NCI-H460 (cell line): Measurements from ENCODE around the gene LRPPRC. TPM values are rescaled to one million over a fixed set of nuclear protein-coding genes. Genes with fewer than 3 reads are reported as not detected.
"Not testable (repeated sequence)": the region's sequence is repeated elsewhere in the genome, so short reads cannot be mapped to it uniquely, and the experiment has no call there.

Source experiments
- DNase-seq: peaks from one replicate; pipeline ENCODE4 v3.0.0-alpha.2; 2016; ENCODE audit warnings: low read depth; ENCODE audit errors: extremely low read depth
- polyA plus RNA-seq: library from polyadenylated mRNA; depleted of rRNA; stranded (reverse); fragments of >200 nt; gene quantifications from 2 replicates; pipeline ENCODE4 v1.2.3, GENCODE V29; 2014; cell fraction: nucleus; rRNA removed
- total RNA-seq: library from RNA; depleted of rRNA; stranded (reverse); fragments of >200 nt; shearing (Covaris generic); gene quantifications from 2 replicates; pipeline ENCODE4 v1.2.3, GENCODE V29; 2014; rRNA removed

LRPPRC gene
- total RNA-seq: 137 and 150 TPM in 2 replicates
- polyA plus RNA-seq: 125 and 184 TPM in 2 replicates

DNA sequence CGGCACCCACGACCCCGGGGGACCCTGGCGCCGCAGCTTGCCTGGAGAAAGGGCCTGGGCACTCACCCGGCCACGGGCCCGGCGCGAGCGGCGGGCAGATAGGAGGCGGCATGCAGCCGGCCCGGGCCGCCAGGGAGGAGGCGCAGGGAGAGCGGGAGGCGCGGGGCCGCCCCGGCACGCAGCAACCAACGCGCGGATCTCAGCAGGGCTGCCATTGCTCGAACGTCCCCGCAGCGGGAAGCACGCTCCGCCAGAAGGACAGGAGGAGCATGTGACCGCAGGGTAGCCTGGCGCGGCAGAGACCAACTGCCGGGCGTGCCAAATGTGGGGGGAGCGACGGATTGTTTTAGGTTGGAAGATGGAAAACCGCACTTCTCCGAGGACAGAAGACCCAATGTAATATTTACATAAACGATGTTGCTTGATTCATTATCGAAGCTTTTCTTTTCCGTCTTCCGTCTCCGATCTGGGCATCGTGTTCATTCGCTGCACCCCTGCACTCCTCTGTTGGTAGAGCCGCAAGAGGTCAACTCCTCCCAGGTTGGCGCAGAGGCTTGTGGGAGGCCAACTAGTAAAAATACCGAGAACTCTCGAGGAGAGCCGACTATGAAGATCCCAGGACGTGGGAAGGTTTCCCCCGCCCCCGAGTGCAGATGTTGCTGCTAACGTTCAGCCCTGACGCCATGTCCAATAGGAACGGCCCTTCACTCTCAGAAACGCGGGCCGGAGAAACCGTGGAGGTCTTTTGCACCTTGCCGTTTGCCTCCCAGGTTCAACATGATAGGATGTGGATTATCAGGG lies at the start of gene LRPPRC:
LRPPRC (minus strand) TSS at position 257 of the 801 bp plus-strand sequence; CDS start at position 215, 42 bp downstream.
- DNase-seq: peak; percentile 96

DNA sequence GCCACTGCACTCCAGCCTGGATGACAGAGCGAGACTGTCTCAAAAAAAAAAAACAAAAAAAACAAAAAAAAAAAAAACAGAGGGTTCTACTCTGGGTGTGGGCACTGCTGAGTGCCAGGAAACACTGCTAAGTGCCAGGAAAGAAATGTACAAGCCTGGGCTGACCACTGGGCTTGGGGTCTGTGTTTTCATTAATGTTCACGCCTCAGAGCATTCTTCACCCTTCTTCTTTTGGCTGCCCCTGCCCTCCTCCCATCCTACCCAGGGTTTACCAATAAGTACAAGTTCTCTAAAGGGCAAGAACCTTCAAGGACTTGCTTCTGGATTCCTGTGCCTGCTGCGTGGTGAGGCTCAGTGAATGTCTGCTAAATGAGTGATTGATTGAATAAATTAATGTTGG lies 49.3 kb upstream of the LRPPRC start:
- no peak for DNase-seq

DNA sequence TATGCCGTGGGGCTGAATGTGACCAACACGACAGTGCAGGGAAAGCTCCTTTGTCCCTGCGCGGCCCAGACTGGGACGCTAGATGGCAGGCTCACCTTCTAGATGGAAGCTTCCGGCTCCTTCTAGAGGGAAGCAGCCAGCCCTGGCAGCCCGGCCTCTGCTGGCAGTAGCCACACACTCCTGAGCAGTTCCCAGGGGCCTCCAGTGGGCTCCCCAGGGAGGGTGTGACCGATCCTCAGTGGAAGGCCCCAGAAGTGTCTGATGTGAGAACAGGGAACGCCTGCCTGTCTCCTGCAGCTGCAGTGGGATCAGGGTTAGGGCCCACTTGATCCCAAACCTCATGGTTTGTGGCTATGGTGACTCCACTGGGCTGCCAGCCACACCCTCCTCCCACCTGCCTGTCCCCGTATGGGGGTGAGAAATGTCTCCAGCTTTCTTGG lies 48.5 kb upstream of the LRPPRC start:
- DNase-seq: peak; percentile 85

DNA sequence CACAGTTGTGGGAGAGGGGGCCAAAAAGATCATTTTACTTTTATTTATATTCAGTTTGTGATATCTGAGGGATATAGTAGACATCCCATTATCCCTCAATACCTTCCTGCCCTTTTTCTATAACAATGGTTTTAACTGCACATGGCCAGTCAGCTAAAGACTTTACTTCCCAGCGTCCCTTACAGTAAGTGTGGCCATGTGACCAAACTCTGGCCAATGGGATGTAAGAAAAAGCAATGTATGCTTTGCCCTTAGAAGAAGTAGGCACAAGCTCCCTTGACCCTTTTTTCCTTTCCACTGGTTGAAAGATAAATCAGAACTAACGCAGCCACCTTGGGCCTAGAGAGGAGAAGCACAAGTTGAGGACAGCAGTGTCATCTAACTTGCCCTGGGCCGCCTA lies 44.6 kb upstream of the LRPPRC start:
- no peak for DNase-seq

DNA sequence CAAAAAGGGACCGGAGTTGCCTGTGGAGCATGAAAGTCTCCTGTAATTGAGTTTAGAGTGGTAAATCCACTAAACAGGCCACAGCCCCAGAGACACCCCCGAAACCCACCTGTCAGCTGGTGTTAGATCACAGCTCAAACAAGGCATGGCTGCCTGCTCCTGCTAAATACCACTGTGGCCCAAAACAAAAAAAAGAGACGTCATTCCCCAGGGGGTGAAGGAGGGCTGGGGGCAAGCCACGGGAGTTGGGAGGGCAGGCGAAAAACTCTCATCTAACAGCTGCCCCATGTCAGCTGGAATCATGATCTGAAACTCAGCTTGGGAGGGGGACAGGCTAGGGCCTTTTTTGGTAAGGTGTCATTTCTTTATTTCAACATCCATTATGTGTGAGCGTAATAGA lies 42.5 kb upstream of the LRPPRC start:
- DNase-seq: no peak

DNA sequence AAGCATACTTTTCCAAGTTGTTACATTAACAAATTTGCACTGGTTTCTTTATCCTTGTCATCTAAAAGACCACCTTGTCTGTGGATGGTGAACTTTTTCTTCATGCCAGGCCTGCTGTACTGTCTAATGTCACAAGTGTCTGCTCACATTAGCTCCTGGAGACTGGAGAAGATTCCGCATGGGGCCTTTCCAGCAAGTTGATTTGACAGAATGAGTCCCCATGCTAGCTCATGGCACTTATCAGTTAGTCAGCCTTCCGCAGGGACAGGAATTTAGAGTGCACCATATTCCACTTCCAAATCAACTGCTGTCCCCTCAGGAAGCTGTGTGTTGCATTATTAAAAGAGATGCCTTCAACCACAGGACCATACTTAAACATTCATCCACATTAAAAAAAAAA lies 41.4 kb upstream of the LRPPRC start:
- DNase-seq: no peak

DNA sequence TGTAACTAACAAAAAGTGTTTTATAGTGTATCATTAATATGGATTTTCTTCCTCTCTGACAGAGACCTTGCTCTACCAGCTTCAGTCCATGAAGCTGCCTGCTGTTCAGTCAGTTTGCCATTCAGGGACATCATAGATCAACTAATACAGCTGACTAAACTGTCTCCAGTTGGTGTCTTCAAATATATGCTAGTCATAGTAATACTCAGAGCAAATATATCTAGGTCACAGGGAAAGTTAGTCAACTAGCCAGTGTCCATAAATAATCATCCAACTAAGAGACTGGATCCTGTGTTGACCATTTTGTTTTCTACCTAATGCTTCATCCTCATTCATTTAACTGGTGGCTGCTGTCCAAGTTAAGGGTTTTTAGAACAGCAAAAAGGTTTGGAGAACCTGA lies 38.2 kb upstream of the LRPPRC start:
- no peak for DNase-seq

DNA sequence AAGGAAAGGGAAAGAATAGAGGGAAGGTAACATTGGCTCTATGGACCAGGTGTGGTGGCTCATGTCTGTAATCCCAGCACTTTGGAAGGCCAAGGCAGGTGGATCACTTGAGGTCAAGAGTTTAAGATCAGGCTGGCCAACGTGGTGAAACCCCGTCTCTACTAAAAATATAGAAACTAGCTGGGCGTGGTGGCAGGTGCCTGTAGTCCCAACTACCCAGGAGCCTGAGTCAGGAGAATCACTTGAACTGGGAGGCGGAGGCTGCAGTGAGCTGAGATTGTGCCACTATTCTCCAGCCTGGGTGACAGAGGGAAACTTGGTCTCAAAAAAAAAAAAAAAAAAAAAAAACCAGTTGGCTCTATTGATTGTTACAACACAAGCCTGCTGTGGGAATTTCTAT lies 31.3 kb upstream of the LRPPRC start:
- not testable (repeated sequence) for DNase-seq

DNA sequence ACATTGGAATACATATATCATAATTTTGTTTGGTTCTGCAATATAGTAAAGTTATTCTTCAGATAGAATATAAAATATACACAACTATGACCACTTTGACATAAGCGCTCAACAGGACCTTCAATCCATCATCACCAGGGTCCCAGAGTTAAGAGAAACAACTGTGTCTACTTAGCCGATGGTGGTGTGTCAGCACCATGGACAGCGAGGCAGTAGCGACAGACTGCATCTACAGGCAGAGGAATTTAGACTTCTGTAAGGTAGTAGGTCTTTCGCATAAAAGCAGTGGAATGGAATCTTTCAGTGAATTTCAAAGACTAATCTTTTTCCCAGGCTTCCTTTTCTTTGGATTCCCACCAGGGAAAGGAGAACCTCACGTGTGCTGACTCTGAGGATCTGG lies 20.5 kb upstream of the LRPPRC start:
- DNase-seq: peak; percentile 61

DNA sequence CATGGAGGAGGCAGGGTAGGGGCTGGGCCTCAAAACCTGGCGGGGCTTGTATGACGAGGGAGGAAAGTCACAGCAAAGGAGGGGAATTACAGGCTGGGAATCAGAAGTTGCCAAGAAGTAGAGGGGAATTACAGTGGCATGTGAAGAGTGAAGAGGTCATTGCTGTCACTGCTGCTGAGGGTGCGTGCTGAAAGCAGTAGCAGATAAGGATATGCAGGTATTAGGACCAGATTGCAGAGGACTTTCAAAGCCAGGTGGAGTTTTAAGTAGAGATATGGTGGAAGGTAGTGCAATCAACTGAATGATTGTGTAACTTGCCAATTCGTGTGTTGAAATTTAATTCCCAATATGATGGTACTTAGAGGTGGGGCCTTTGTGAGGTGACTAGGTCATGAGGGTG lies 19.4 kb upstream of the LRPPRC start:
- DNase-seq: no peak

DNA sequence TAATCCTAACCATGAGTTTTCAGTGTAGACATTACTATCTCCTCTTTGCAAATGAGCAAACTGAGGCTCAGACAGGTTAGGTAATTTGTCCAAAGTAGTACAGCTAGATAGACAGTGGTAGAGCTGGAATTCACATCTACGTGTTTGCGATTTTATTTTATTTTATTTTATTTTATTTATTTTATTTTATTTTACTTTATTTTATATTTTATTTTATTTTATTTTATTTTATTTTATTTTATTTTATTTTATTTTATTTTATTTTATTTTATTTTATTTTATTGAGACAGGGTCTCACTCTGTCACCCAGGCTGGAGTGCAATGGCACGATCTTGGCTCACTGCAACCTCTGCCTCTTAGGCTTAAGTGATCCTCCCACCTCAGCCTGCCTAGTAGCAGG lies 17.4 kb upstream of the LRPPRC start:
- not testable (repeated sequence) for DNase-seq

DNA sequence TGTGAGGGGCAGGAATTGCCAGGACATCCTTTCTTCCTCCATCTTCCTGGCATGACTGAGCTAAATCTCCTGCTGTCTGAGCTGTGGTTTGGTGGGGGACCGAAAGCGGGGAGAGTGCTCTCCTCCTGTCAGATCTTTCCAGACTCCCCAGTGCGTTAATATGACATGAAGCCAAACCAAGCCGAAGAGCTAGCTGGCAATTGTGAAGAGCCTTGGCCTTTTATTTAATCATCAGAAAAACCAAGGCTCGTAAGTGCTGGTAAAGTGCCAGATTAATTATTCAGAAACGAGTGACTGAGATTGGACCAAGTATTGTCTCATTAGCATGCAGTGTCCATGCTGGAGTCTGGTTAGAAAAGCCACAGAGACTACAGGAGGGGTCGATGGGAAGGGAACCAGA lies 14.5 kb upstream of the LRPPRC start:
- DNase-seq: no peak

DNA sequence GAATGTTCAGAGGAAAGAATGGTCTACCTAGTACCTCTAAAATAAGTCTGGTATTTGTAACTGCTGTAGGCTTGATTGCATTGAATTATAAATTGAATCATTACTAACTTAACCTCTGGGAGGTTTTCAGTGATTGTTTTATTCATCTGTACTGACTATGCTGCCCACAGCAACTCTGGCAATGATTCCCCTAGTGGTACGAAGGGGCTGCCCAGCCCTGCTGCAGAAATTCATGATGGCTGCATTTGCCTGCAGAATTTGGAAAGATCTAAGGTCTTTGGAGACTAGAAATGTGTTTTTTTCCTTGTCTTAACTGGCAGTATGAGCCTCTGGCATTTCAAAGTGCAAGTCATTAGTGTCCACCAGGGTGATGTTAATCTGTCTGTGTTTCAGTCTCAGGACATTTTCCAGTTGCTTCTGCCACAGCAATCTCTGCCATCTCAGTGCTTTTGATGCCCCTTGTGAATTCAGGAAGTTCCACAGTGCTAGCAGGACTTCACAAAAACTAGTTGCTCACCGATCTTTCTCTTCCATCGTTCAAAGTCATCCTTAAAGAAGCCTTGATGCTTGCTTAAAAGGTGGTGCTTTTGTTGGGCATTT lies 13.4 kb upstream of the LRPPRC start:
- DNase-seq: no peak

DNA sequence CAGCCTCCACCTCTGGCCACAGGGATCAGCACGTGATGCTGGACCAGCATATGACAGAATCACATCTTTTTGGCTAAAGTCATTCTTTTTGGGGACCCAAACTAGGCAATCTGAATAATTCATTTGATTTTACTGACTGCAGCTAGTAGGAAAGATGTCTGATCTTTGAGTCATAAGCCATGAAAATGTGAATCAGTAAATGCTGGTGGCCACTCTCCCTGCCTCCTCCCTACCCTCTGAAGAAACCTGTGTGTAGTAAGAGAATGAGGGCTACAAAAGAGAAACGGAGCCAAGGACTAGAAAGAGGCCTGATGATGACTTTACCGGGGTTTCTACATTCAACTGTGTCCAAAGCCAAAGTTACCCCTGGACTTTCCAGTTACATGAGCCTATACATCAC lies 10.1 kb upstream of the LRPPRC start:
- DNase-seq: no peak

DNA sequence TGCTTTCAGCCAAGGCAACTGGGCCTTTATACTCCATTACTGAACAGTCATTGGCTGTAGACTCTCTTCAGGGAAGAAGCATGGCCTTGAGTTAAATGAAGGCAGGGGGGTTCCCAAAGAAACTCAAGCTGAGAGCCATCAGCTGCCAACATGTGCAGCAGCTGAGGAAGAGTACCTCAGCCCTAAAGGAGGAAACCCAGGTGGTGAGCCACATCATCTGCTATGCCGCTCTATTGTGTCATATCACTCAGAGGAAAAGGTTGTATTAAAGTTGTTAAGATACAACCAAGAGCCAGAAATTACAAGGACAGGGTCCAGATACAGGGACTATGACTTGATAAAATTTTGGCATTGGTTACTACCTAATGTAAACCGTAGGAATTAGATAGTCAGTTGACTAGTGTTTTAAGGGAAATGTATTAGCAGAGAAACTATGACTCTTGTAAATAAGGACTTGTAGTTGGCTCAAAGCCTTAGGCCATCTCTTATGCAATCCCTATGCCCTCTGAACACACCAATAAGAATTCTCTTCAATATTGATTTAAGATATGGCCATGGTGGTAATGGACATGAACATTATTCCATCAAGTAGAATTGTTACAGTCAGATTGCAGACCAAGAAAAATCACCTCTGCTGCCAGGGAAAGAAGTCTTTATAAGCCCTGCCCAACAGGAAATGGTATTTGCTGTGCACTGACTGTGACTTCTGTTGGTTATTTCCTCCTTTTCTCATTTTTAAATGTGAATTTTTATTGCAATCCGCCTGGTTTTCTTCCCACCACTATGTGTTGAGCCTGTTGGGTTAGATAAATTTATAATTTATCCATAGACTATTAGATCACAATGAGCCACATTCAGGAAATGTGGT lies 9.2 kb upstream of the LRPPRC start:
- DNase-seq: no peak

DNA sequence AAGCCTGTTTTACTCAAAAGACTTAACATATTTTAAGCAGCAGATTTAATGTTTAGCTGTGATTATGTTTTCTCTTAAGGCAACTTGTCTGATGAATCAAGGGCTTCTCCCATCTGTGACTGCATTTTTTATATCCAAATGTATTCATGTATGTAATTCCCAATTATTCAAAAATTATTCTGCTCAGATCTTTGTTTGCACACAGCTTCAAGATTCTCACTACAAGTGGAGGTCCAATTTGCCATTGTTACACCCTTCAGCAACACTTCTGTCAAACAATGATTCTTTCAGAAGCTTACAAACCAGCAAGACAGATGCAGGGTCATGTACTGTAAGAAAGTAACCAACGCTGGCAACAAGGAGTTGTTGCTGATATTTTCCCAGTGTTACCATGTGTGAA lies 5.9 kb upstream of the LRPPRC start:
- DNase-seq: no peak

DNA sequence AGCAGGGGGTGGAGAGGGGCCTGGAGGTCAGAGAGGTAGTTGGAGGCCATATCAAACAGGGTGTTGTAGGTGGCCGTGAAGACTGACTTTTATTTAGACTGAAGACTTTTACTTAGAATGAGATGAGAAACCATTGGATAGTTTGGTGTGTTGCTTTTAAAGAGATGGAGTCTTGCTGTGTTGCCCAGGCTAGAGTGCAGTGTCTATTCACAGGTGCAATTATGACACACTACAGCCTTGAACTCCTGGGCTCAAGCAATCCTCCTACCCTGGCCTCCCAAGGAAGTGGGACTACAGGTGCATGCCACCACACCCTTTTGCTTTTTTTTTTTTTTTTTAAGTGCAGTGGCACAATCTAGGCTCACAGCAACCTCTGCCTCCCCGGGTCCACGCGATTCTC lies 2.5 kb upstream of the LRPPRC start:
- DNase-seq: no peak

DNA sequence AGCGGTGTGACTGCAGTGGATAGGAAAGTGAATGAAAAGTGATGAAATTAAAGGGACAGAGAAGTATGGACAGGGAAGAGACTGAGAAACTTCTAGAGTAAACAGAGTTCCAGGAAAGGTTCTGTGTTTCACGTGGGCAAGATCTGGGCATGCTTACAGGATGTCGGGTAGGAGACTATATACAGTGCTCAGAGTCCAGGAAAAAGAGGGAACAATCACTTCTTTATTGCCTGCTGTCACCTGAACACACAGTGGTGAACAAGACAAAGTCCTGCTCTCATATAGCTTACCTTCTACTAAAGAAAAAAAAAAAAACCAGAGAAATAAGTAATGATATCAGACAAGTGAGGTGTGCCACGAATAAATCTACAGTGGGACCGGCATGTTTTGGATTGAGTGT lies 2.4 kb downstream of the LRPPRC start:
- no peak for DNase-seq

DNA sequence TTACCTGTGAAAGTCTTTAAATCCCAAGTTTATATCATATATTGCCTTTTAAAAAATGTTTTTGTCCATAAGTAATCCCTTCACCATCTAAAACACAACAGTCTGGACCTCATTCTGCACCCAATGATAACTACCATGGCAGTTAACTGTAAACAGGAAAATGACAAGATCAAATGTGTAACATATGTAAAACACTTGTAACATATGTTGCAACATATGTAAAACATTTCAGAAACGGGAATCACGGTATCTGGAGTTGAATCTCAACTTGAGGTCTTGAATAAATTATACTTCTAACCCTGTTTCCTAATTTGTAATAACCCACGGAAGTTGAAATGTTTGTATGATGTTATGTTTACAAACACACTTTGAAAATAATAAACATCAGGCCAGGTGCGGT lies 6.2 kb downstream of the LRPPRC start:
- no peak for DNase-seq

DNA sequence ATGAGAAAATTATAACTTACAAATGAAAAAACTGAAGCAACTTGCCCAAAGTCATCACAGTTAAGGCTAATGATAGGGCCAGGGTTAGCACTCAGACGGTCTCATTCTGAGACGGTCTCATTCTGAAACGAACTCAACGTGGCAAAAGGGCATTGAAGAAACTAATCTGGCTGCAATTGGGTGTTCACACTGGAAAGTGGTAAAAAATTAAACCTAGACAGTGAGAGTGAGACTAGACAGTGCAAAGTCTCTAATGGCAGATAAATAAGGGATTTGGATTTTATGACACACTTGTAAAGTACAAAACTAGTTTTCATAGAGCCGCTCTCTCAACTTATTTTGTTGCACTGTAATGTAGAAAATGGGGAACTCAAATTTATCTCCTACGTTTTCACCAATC lies 9.2 kb downstream of the LRPPRC start:
- no peak for DNase-seq

DNA sequence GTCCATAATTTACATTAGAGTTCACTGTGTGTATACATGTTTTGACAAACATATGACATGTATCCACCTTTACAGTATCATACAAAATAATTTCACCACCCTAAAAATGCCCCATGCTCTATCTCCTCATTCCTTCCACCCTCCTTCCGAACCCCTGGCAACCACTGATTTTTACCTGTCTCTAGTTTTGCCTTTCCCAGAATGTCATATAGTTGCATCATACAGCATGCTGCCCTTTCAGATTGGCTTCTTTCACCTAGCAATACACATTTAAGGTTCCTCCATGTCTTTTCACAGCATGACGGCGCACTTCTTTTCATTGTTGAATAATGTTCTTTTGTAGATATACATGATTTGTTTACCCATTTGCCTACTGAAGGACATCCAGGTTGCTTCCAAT lies 10.4 kb downstream of the LRPPRC start:
- DNase-seq: peak; percentile 41
